GM18909 (cell line): ENCODE measurements around the gene RHPN2.

ENCODE experiments used
- ATAC-seq: cut with Tn5 transposase; IDR thresholded peaks from one replicate; pipeline ENCODE4 v1.9.1; 2021; ENCODE audit warnings: mild to moderate bottlenecking; ENCODE audit not compliant: unreplicated experiment, poor library complexity

Gene RHPN2

GRCh38 chr19:33064792-33065550 is at the start of gene RHPN2:
RHPN2 (minus strand) TSS chr19:33064888; CDS start chr19:33064852, 36 bp downstream.
- ATAC-seq, result peak; percentile 59

GRCh38 chr19:33114312-33114711 is 49.6 kb upstream of the RHPN2 start:
- no peak for ATAC-seq

GRCh38 chr19:33111587-33111986 is 46.9 kb upstream of the RHPN2 start:
- ATAC-seq, result no peak

GRCh38 chr19:33110137-33110910 is 45.6 kb upstream of the RHPN2 start:
- ATAC-seq, result no peak

- no peak for ATAC-seq
Observed at GRCh38 chr19:33108161-33108560, 43.5 kb upstream of the RHPN2 start.

- ATAC-seq, result no peak
Observed at GRCh38 chr19:33102893-33103292, 38.2 kb upstream of the RHPN2 start.

GRCh38 chr19:33100894-33101644 is 36.4 kb upstream of the RHPN2 start:
- ATAC-seq, result no peak

GRCh38 chr19:33098055-33098534 is 33.4 kb upstream of the RHPN2 start:
- no peak for ATAC-seq

- ATAC-seq, result no peak
Observed at GRCh38 chr19:33096005-33096404, 31.3 kb upstream of the RHPN2 start.

GRCh38 chr19:33094436-33095067 is 29.9 kb upstream of the RHPN2 start:
- ATAC-seq, result no peak

- ATAC-seq, result no peak
Observed at GRCh38 chr19:33093420-33094210, 28.9 kb upstream of the RHPN2 start.

- no peak for ATAC-seq
Observed at GRCh38 chr19:33090179-33090578, 25.5 kb upstream of the RHPN2 start.

- ATAC-seq, result no peak
Observed at GRCh38 chr19:33089010-33089409, 24.3 kb upstream of the RHPN2 start.

- ATAC-seq, result no peak
Observed at GRCh38 chr19:33086955-33087354, 22.3 kb upstream of the RHPN2 start.

- no peak for ATAC-seq
Observed at GRCh38 chr19:33085570-33086128, 21.0 kb upstream of the RHPN2 start.

- peak; percentile 87 for ATAC-seq
Observed at GRCh38 chr19:33080761-33081681, 16.3 kb upstream of the RHPN2 start, which contains the start of gene GPATCH1. GPATCH1 (plus strand) TSS chr19:33081181; CDS start chr19:33081194, 13 bp downstream.

- ATAC-seq, result no peak
Observed at GRCh38 chr19:33075519-33075918, 10.8 kb upstream of the RHPN2 start.

GRCh38 chr19:33071887-33072286 is 7.2 kb upstream of the RHPN2 start:
- no peak for ATAC-seq
